Endometrial microvascular endothelial cells (primary cell): ENCODE results near the gene TSPAN14. TPM values are rescaled to one million over a fixed set of nuclear protein-coding genes. Genes with fewer than 3 reads are reported as not detected.
"Not testable (repeated sequence)": the region's sequence is repeated elsewhere in the genome, so short reads cannot be mapped to it uniquely, and the experiment has no call there.

ENCODE experiments used
- in situ Hi-C: cut with HindIII; loops from 2 replicates; pipeline ENCODE4 v1.10.0; 2017; ENCODE audit warnings: low sequenced_read_pairs, low pct_unique_long_range_greater_than_20kb; ENCODE audit errors: inconsistent ontology term
- total RNA-seq: library from RNA; depleted of rRNA; stranded (reverse); fragments of >200 nt; gene quantifications from one replicate; pipeline ENCODE4 v1.2.3, GENCODE V29; 2015; ENCODE audit errors: inconsistent ontology term

The TSPAN14 gene
- total RNA-seq, 1 donor from 2014 or later, result 275 TPM

- in situ Hi-C loops, result no loop called here
These were observed 23.7 kb downstream of the TSPAN14 start for GRCh38 chr10:80477813-80478212.

GRCh38 chr10:80480373-80480772, 26.3 kb downstream of the TSPAN14 start:
- in situ Hi-C loops, result not testable (repeated sequence)

- in situ Hi-C loops, result no loop called here
These were observed 26.7 kb downstream of the TSPAN14 start for GRCh38 chr10:80480852-80481251.

GRCh38 chr10:80484243-80484642, 30.1 kb downstream of the TSPAN14 start:
- in situ Hi-C loops, result no loop called here

GRCh38 chr10:80484676-80485075, 30.6 kb downstream of the TSPAN14 start:
- in situ Hi-C loops, result no loop called here

- in situ Hi-C loops, result no loop called here
These were observed 31.2 kb downstream of the TSPAN14 start for GRCh38 chr10:80485076-80485945.

GRCh38 chr10:80485946-80486764, 32.0 kb downstream of the TSPAN14 start:
- in situ Hi-C loops, result no loop called here

- in situ Hi-C loops, result no loop called here
These were observed 32.8 kb downstream of the TSPAN14 start for GRCh38 chr10:80486785-80487420.

- in situ Hi-C loops, result no loop called here
These were observed 33.3 kb downstream of the TSPAN14 start for GRCh38 chr10:80487421-80487785.

- in situ Hi-C loops, result no loop called here
These were observed 33.9 kb downstream of the TSPAN14 start for GRCh38 chr10:80487791-80488538.

- in situ Hi-C loops, result no loop called here
These were observed 34.5 kb downstream of the TSPAN14 start for GRCh38 chr10:80488539-80489066.

- in situ Hi-C loops, result no loop called here
These were observed 35.4 kb downstream of the TSPAN14 start for GRCh38 chr10:80489371-80490112.

GRCh38 chr10:80491251-80492102, 37.4 kb downstream of the TSPAN14 start:
- in situ Hi-C loops, result no loop called here

- in situ Hi-C loops, result no loop called here
These were observed 38.9 kb downstream of the TSPAN14 start for GRCh38 chr10:80492848-80493521.

GRCh38 chr10:80493522-80494051, 39.5 kb downstream of the TSPAN14 start:
- in situ Hi-C loops, result no loop called here

- in situ Hi-C loops, result no loop called here
These were observed 42.6 kb downstream of the TSPAN14 start for GRCh38 chr10:80496555-80497172.
